ENCODE results near the gene ALOX15B.
"Not testable (repeated sequence)": the region's sequence is repeated elsewhere in the genome, so short reads cannot be mapped to it uniquely, and the experiment has no call there.

Gene ALOX15B

GRCh38 chr17:8056232-8056975 is 17.5 kb downstream of the ALOX15B start:
- H3K36me3 ChIP-seq (ENCODE audit: low read depth): no peaks in the 10 kb centered on the region
- H3K4me1 ChIP-seq (ENCODE audit: insufficient read depth, poor library complexity, severe bottlenecking): peaks cover 7% of the 10 kb centered on the region
- DNase-seq (ENCODE audit: low spot score) (no peak), ATAC-seq (ENCODE audit: low read depth) (peak; percentile 82)
- TF ChIP-seq CTCF (IDR thresholded peaks at IDR 0.05; ENCODE audit: poor library complexity, severe bottlenecking): no peak
- no peak overlapping the region for H3K4me3 ChIP-seq (ENCODE audit: severe bottlenecking)
- no peaks in the 10 kb centered on the region for H3K27me3 ChIP-seq (ENCODE audit: insufficient read depth, poor library complexity, severe bottlenecking)
- no peak overlapping the region for H3K27ac ChIP-seq (ENCODE audit: poor library complexity, severe bottlenecking)
- no peaks in the 10 kb centered on the region for H3K9me3 ChIP-seq (ENCODE audit: severe bottlenecking)

- H3K27ac ChIP-seq (ENCODE audit: poor library complexity, severe bottlenecking): no peak overlapping the region
- H3K4me3 ChIP-seq (ENCODE audit: severe bottlenecking): no peak overlapping the region
- ATAC-seq (ENCODE audit: low read depth) (no peak), DNase-seq (ENCODE audit: low spot score) (no peak)
- no peak for TF ChIP-seq CTCF (IDR thresholded peaks at IDR 0.05; ENCODE audit: poor library complexity, severe bottlenecking)
- H3K9me3 ChIP-seq (ENCODE audit: severe bottlenecking): no peaks in the 10 kb centered on the region
- no peaks in the 10 kb centered on the region for H3K36me3 ChIP-seq (ENCODE audit: low read depth)
- H3K27me3 ChIP-seq (ENCODE audit: insufficient read depth, poor library complexity, severe bottlenecking): no peaks in the 10 kb centered on the region
- H3K4me1 ChIP-seq (ENCODE audit: insufficient read depth, poor library complexity, severe bottlenecking): peaks cover 7% of the 10 kb centered on the region
Observed at GRCh38 chr17:8056976-8057625, 18.2 kb downstream of the ALOX15B start.

- Histone ChIP-seq H3K9me3 (ENCODE audit: severe bottlenecking) (no peaks in the 10 kb centered on the region), H3K36me3 (ENCODE audit: low read depth) (no peaks in the 10 kb centered on the region), H3K27me3 (ENCODE audit: insufficient read depth, poor library complexity, severe bottlenecking) (no peaks in the 10 kb centered on the region), H3K4me1 (ENCODE audit: insufficient read depth, poor library complexity, severe bottlenecking) (peaks cover 11% of the 10 kb centered on the region), H3K27ac (ENCODE audit: poor library complexity, severe bottlenecking) (no peak overlapping the region), H3K4me3 (ENCODE audit: severe bottlenecking) (no peak overlapping the region)
- ATAC-seq (ENCODE audit: low read depth) (peak; percentile 82), DNase-seq (ENCODE audit: low spot score) (no peak)
- TF ChIP-seq CTCF (IDR thresholded peaks at IDR 0.05; ENCODE audit: poor library complexity, severe bottlenecking): peak; percentile 88
Observed at GRCh38 chr17:8057691-8058114, 18.8 kb downstream of the ALOX15B start.

- H3K36me3 ChIP-seq (ENCODE audit: low read depth): no peaks in the 10 kb centered on the region
- DNase-seq (ENCODE audit: low spot score): no peak
- TF ChIP-seq CTCF (IDR thresholded peaks at IDR 0.05; ENCODE audit: poor library complexity, severe bottlenecking): no peak
- no peaks in the 10 kb centered on the region for H3K9me3 ChIP-seq (ENCODE audit: severe bottlenecking)
- peaks cover 13% of the 10 kb centered on the region for H3K4me1 ChIP-seq (ENCODE audit: insufficient read depth, poor library complexity, severe bottlenecking)
- no peak overlapping the region for H3K27ac ChIP-seq (ENCODE audit: poor library complexity, severe bottlenecking)
- H3K4me3 ChIP-seq (ENCODE audit: severe bottlenecking): no peak overlapping the region
- no peak for ATAC-seq (ENCODE audit: low read depth)
- no peaks in the 10 kb centered on the region for H3K27me3 ChIP-seq (ENCODE audit: insufficient read depth, poor library complexity, severe bottlenecking)
Observed at GRCh38 chr17:8059131-8059530, 20.3 kb downstream of the ALOX15B start.

- Histone ChIP-seq H3K27ac (ENCODE audit: poor library complexity, severe bottlenecking) (no peak overlapping the region), H3K27me3 (ENCODE audit: insufficient read depth, poor library complexity, severe bottlenecking) (no peaks in the 10 kb centered on the region)
Observed at GRCh38 chr17:8060274-8060673, 21.4 kb downstream of the ALOX15B start.

GRCh38 chr17:8061851-8062250 is 23.0 kb downstream of the ALOX15B start:
- H3K4me3 ChIP-seq (ENCODE audit: severe bottlenecking); ATAC-seq (ENCODE audit: low read depth); DNase-seq (ENCODE audit: low spot score); H3K36me3 ChIP-seq (ENCODE audit: low read depth); H3K27me3 ChIP-seq (ENCODE audit: insufficient read depth, poor library complexity, severe bottlenecking); H3K9me3 ChIP-seq (ENCODE audit: severe bottlenecking); H3K27ac ChIP-seq (ENCODE audit: poor library complexity, severe bottlenecking); H3K4me1 ChIP-seq (ENCODE audit: insufficient read depth, poor library complexity, severe bottlenecking): not testable (repeated sequence)

More at GRCh38 chr17:8060274-8060673, 21.4 kb downstream of the ALOX15B start:
- no peak for DNase-seq (ENCODE audit: low spot score)
- Histone ChIP-seq H3K9me3 (ENCODE audit: severe bottlenecking) (no peaks in the 10 kb centered on the region), H3K4me1 (ENCODE audit: insufficient read depth, poor library complexity, severe bottlenecking) (peaks cover 13% of the 10 kb centered on the region), H3K4me3 (ENCODE audit: severe bottlenecking) (no peak overlapping the region), H3K36me3 (ENCODE audit: low read depth) (no peaks in the 10 kb centered on the region)
- TF ChIP-seq CTCF (IDR thresholded peaks at IDR 0.05; ENCODE audit: poor library complexity, severe bottlenecking): peak; percentile 81
- ATAC-seq (ENCODE audit: low read depth): peak; percentile 44; the same call in 1 of the 3 replicates

Data from RWPE2 (cell line).